HG02610 (cell line): ENCODE results near the gene PFKP.
A peak's percentile ranks its signal among the peaks of the same experiment; 100 is the strongest.

Experiments used
- ATAC-seq: cut with Tn5 transposase; IDR thresholded peaks from one replicate; pipeline ENCODE4 v1.9.1; 2021; ENCODE audit warnings: mild to moderate bottlenecking, moderate library complexity; ENCODE audit not compliant: unreplicated experiment

The PFKP gene

DNA sequence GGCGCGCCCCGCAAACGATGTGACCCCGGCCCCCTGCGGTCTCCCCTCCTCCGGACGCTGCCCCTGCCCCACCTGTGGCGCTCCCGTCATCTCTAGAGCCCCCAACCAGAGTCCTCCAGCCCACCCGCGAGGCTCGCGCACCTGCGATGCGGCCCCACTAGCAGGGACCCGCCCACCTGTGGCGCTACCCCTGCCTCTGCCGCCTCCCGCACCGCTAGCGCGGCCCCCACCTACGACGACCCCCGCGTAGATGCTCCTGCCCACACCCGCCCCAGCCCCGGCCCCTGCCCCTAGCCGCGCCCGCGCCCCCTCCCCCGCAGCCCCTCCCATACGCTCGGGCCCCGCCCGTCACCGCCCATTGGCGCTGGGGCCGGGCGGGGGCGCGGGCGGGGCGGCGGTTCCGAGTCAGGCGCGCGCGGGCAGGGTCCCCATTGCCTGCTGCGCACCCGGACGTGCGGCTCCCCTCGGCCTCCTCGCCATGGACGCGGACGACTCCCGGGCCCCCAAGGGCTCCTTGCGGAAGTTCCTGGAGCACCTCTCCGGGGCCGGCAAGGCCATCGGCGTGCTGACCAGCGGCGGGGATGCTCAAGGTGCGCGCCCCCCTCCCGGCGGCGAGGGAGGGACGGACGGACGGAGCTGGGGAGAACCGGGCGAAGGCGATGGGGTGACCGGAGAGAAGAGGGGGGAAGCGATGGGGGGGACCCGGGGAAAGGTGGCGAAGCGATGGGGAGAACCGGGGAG lies at the start of gene PFKP:
TSS of gene PFKP (plus strand) at position 431 of the 741 bp plus-strand sequence. CDS start at position 479, 48 bp downstream.
- ATAC-seq = peak; percentile 48

- no peak for ATAC-seq
These were observed 49.1 kb upstream of the PFKP start for GRCh38 chr10:3018247-3018646.

- ATAC-seq = no peak
These were observed 47.0 kb upstream of the PFKP start for GRCh38 chr10:3020311-3020710.

- ATAC-seq = no peak
These were observed 46.5 kb upstream of the PFKP start for GRCh38 chr10:3020881-3021280.

- no peak for ATAC-seq
These were observed 45.3 kb upstream of the PFKP start for GRCh38 chr10:3022027-3022426.

- no peak for ATAC-seq
These were observed 43.5 kb upstream of the PFKP start for GRCh38 chr10:3023892-3024291.

DNA sequence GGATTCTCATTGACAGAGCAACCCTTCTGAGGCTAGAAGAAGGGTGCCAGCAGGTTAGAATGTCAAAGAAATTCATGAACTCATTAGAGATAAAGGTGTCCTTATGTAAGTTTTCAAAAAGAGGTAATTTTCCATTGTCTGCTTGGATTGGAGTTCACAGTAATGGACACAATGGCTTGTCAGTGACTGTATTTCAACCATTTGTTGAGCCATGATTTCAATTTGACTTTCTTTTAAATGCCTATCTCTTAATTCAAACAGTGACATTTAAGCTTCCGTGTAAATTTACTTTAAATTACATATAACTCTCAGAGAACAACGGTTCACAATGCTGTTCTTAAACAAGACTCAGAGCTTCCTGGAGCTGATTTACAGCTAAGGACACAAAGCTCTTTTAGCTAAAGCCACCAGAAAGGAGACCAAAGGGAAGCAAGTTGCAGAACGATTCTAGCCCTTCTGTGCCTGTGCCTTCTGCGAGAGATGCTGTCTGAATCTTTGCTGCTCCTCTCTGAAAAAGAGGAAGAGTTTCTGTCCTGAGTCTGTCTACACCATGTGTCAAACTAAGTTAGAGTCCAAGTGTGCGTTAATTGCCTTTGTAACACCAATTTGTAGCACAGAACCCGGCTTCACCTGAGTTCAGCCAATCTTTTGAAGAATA lies 42.2 kb upstream of the PFKP start:
- no peak for ATAC-seq

- no peak for ATAC-seq
These were observed 39.5 kb upstream of the PFKP start for GRCh38 chr10:3027866-3028265.

- no peak for ATAC-seq
These were observed 38.9 kb upstream of the PFKP start for GRCh38 chr10:3028441-3028840.

DNA sequence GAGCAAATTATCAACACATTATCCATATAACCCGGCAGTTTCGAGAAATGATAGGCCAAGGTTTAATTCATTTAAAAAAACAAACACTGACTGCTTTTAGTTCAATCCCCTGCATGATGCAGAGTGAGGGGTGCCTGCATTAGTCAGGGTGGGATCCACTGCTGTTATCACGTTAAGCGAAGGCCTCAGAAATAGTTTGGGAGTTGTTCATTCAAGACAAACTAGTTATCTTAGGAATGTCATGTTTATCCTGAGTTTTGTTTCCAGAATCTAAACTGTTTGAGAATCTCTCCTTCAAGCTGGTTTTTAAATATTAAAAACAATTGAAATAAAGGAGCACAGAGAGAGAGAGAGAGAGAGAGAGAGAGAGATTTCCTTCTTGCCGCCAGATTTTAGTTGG lies 36.6 kb upstream of the PFKP start:
- no peak for ATAC-seq

GRCh38 chr10:3031490-3031889 lies 35.9 kb upstream of the PFKP start:
- ATAC-seq = no peak

GRCh38 chr10:3033925-3034324 lies 33.4 kb upstream of the PFKP start:
- no peak for ATAC-seq

GRCh38 chr10:3034616-3035015 lies 32.7 kb upstream of the PFKP start:
- ATAC-seq = no peak

DNA sequence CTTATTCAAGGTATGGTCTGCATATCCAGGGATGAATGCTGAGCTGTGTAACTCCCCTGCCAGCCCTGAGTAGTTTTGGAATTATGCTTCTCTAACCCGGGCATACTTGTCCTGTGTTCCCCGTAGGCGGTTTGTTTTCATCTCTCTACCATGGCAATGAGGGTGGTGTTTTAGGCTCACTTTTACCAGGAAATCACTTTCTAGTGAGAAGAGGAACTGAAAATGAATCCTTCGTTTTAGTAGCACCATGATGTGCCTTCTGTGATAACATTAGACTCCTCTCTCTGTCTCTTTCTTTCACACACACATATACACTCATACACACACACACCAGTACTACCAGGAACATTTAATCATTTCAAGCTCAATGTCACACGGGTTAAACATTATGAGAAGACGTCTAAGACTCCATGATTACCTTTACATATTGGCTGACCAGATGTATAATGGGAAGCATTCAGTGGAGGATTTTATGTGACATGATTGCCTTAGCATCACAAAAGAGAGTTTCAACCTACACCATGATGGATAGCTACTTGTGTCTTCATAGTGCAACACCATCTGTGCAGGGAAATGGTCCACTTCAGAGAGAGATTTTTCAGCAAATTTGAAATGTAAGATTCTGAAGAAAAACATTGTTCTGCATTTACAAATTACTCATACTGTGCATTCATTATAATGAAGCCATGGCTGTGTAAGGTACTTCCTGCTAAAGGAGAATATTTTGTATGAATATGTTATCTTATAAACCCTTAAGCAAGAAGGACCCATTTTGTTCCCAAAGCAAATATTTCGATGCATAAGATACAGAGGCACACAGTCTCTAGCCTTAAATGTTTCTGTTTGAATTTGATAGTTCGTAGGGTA lies 31.0 kb upstream of the PFKP start:
- ATAC-seq = peak; percentile 96

DNA sequence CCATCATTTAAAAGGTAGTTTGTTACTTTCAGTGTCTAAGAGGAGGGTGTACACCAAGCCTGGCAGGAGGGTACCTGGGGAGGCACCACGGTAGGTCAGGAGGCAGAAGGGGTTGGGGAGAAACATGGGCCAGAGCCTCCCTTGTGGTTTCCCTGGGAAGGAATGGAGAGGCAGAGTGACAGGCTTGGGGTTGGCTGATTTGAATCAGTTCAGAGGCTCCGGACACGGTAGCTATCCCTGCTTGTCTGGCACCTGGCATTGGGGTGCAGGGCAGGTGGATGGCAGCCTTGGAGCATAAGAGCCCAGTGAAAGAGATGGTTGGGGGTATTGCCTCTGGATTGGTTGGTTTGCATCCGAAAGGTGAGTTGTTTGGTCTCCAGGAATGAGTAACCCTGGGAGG lies 30.2 kb upstream of the PFKP start:
- ATAC-seq = no peak

- no peak for ATAC-seq
These were observed 27.3 kb upstream of the PFKP start for GRCh38 chr10:3040069-3040468.

DNA sequence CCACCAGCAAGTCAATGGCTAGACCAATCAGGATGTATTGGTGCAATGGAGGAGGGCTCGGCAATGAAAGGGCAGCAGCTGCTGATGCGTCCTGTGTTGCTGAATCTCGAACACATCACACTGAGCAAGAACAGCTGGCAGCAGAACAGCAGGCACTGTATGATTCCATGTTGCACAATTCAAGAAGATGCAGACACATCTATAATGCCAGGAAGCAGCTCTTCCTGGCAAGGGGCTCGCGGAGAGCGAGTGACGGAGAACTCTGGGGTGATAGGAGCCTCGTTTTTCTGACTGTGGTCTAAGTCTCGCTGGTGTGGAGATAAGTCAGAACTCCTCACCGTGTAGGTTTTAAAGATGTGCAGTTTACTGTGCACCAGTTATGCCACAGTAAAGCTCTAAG lies 24.8 kb upstream of the PFKP start:
- ATAC-seq = no peak

DNA sequence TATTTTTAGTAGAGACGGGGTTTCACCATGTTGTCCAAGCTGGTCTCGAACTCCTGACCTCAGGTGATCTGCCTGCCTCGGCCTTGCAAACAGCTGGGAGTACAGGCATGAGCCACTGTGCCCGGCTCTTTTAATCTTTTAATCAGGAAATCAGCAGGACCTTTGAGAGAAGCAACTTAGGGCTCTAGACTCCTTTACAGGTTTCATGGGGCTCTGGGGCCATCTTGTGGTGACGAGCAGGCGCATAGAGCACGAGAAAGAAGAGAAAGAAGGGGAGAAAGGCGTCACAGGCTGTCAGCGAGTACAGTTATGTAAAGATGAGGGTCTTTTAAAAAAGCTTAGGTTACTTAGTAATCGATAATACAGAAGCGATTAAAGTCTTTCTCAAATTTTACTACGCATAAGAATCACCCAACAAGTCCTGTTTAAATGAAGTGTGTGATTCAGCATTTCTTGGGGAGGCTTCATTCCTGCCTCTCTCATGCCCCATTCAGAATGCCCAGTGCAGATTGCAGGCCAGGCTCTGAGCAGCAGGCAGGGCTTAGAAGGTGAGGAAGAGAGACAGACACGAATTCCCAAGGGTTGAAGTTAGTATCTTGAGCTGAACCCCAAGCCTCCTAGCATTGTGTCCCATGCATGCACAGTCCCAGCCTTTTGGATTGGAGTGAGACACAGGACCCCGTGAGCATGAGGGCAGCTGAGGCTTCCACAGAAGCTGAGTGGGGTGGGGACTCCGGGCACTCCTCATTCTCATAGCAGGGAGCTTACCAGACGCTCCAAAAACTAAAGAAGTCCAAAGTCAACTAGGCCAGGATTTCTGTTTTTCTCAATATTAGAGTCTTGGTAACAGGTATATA lies 23.6 kb upstream of the PFKP start:
- no peak for ATAC-seq

DNA sequence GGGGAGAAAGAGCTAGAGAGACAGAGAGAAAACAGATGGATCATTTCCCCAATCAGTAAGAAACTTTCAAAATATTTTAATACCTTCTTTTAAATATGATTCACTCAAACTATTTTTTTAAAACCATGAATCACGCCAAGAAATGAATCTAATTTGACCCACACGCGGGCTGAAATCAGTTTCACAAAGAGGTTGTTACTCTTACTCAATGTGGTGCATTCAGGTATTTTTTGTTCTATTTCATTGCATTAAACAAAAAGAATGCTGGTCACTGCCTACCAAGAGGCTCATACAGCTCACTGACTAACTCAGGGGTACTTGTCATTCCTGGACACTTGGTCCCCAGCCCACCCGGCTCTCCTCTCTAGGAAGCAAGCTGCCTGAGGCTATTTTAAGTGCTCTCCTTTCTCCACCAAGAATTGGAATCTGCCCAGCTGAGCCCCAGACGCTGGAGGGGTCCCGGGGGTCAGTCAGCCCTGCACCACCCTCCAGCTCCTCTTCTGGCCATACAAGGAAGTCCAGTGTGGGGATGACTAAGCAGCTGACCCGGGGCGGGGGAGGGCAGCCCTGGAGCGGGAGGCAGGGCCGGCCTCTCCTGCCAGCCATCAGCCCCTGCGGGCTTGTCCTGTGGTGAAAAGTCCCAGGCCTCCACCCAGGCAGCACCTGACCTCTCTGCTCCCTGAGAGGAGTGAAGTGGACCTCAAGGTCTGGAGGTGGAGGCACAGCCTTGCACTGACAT lies 21.7 kb upstream of the PFKP start:
- no peak for ATAC-seq

GRCh38 chr10:3046210-3046779 lies 21.1 kb upstream of the PFKP start:
- ATAC-seq = no peak
